ENCODE data around the gene MARCHF11. TPM values are rescaled to one million over a fixed set of nuclear protein-coding genes. Genes with fewer than 3 reads are reported as not detected.

MARCHF11 gene
- polyA plus RNA-seq, 1 donor from 2014 or later = not detected

- no peak overlapping the region for H3K4me3 Mint-ChIP-seq
- H3K27me3 Mint-ChIP-seq = no peaks in the 10 kb centered on the region
- no peaks in the 10 kb centered on the region for H3K36me3 Mint-ChIP-seq
- H3K27ac Mint-ChIP-seq = no peak overlapping the region
- H3K9me3 Mint-ChIP-seq = peaks cover 0 to 3% (median 0%) of the 10 kb centered on the region in 3 donors
- H3K4me1 Mint-ChIP-seq = no peaks in the 10 kb centered on the region
These were observed 89.3 kb downstream of the MARCHF11 start for GRCh38 chr5:16090270-16090669.

DNA sequence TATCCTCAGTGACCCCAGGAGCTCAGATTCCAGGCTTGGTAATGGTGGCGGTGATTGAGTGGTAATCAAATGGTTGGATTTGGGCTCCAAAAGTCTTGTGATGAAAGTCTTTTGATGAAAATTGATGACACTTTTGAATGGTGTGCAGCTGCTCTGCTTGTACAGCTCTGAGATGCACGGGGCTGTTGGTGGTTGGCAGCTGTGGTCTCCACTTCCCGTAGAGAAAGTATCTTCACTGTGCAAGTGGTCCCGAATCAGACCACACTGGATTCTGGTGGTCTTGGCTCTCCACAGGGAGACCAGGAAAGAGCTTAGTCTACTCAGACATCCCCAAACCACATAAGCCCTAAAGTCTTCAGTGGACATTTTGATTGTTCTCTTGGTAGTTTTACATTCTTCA is 96.6 kb downstream of the MARCHF11 start:
- Mint-ChIP-seq H3K27me3 (no peaks in the 10 kb centered on the region), H3K4me1 (no peaks in the 10 kb centered on the region), H3K9me3 (peaks cover 1 to 5% (median 4%) of the 10 kb centered on the region in 3 donors), H3K4me3 (no peak overlapping the region), H3K36me3 (no peaks in the 10 kb centered on the region), H3K27ac (no peak overlapping the region)

DNA sequence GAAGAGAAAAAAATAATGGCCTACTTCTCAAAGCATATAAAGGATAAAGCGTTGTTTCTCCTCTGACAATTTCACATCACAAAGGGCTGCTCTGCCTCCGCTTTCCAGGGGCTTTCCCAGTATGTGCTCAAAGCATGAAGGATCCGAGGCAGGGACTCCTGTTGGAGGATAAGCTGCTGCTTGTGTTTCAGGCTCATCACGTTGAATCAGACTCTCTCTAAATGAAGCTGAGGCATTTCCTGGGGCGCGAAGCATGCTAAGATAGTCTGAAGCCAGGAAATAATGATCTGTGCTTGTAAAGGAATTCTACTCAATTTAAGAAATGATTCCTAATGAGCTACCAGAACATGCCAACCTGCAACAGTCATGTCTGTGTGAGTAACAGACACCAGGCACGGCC is 97.5 kb downstream of the MARCHF11 start:
- no peaks in the 10 kb centered on the region for H3K27me3 Mint-ChIP-seq
- H3K36me3 Mint-ChIP-seq = no peaks in the 10 kb centered on the region
- H3K27ac Mint-ChIP-seq = no peak overlapping the region
- peaks cover 1 to 5% (median 4%) of the 10 kb centered on the region in 3 donors for H3K9me3 Mint-ChIP-seq
- no peaks in the 10 kb centered on the region for H3K4me1 Mint-ChIP-seq
- no peak overlapping the region for H3K4me3 Mint-ChIP-seq

DNA sequence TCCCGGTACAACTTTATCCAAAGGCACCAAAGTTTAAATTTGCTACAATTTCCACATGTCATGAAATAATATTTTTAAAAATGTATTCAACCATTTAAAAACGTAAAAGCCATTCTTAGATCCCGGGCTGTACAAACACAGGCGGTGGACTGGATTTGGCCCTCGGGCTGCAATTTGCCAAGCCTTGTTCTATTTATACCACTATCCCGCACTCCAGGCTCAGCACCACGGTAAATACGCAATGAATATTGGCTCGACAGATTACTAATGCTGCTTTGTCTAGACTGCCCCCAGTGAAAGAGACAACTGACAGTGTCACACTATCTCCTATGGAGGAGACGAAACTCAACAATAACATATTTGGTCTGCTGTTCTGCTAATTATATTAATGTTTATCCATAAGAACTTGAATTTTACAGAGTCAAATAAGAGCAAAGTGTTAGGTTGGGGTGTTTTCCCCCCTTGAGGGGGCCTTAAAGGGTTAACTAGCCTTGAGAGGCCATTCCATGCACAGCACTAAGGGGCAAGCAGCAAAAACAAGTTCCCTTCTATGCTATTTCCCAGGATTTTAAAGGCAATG is 98.1 kb downstream of the MARCHF11 start:
- Mint-ChIP-seq H3K4me1 (no peaks in the 10 kb centered on the region), H3K36me3 (no peaks in the 10 kb centered on the region), H3K27ac (no peak overlapping the region), H3K27me3 (no peaks in the 10 kb centered on the region), H3K9me3 (peaks cover 1 to 5% (median 4%) of the 10 kb centered on the region in 3 donors), H3K4me3 (no peak overlapping the region)

DNA sequence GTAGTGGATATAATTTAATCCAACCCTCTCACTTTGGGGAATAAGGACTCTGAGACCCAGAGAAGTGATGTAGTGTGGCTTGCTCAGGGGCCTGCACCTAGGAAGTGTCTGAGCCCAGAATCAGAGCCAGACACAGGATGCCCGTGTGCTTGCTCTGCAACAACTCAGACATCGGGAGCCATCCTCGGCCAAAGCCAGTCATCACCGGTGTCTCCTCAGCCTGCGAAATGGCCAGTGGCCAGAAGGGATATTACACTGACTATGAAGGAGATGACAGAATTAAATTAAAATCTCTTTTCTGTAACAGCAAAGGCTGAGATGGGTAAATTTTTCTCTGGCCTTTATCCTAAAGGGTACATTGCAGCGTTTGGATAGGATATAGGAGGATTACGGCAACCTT is 102.9 kb downstream of the MARCHF11 start:
- no peaks in the 10 kb centered on the region for H3K36me3 Mint-ChIP-seq
- H3K4me3 Mint-ChIP-seq = no peak overlapping the region
- H3K9me3 Mint-ChIP-seq = peaks cover 0 to 5% (median 4%) of the 10 kb centered on the region in 3 donors
- H3K27me3 Mint-ChIP-seq = no peaks in the 10 kb centered on the region
- peaks cover 0 to 1% (median 0%) of the 10 kb centered on the region in 3 donors for H3K4me1 Mint-ChIP-seq
- H3K27ac Mint-ChIP-seq = no peak overlapping the region

GRCh38 chr5:16074358-16074757 is 105.2 kb downstream of the MARCHF11 start:
- Mint-ChIP-seq H3K4me3 (no peak overlapping the region), H3K36me3 (no peaks in the 10 kb centered on the region), H3K27me3 (no peaks in the 10 kb centered on the region), H3K27ac (no peak overlapping the region), H3K9me3 (peaks cover 0 to 3% (median 1%) of the 10 kb centered on the region in 3 donors), H3K4me1 (peaks cover 0 to 1% (median 0%) of the 10 kb centered on the region in 3 donors)

GRCh38 chr5:16072616-16073015 is 107.0 kb downstream of the MARCHF11 start:
- Mint-ChIP-seq H3K36me3 (no peaks in the 10 kb centered on the region), H3K4me1 (peaks cover 0 to 1% (median 0%) of the 10 kb centered on the region in 3 donors), H3K27ac (peak overlapping the region in 1 of 3 donors; percentile 28), H3K9me3 (peaks cover 0 to 1% (median 0%) of the 10 kb centered on the region in 3 donors), H3K4me3 (no peak overlapping the region), H3K27me3 (no peaks in the 10 kb centered on the region)

- no peak overlapping the region for H3K27ac Mint-ChIP-seq
- H3K36me3 Mint-ChIP-seq = no peaks in the 10 kb centered on the region
- H3K4me1 Mint-ChIP-seq = peaks cover 0 to 2% (median 0%) of the 10 kb centered on the region in 3 donors
These were observed 112.2 kb downstream of the MARCHF11 start for GRCh38 chr5:16067415-16067814.

DNA sequence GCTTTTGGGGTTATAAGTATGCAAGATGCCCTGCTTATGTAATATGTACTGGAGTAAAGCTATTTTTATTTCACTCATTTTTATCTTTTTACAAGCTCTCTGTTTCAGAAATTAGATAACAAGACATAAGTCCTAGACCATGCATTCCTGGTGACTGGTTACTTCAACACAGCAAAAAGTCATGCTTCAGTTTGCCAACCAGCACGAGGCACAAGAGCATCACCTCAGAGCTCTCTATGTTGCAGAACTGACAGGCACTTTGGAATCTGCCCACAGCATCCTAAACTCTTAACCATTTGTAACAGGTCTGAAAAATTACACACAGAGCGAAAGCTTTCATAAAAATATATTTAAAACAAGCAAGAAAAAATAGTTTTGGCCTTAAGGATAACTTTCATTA is 112.8 kb downstream of the MARCHF11 start:
- peaks cover 0 to 2% (median 0%) of the 10 kb centered on the region in 3 donors for H3K4me1 Mint-ChIP-seq

More at GRCh38 chr5:16067415-16067814, 112.2 kb downstream of the MARCHF11 start:
- Mint-ChIP-seq H3K27me3 (no peaks in the 10 kb centered on the region), H3K4me3 (no peak overlapping the region), H3K9me3 (peaks cover 0 to 1% (median 0%) of the 10 kb centered on the region in 3 donors)

GRCh38 chr5:16066320-16066719 is 113.3 kb downstream of the MARCHF11 start:
- H3K9me3 Mint-ChIP-seq = peaks cover 0 to 3% (median 1%) of the 10 kb centered on the region in 3 donors

More for the DNA sequence above, 112.8 kb downstream of the MARCHF11 start:
- Mint-ChIP-seq H3K9me3 (peaks cover 0 to 1% (median 0%) of the 10 kb centered on the region in 3 donors), H3K27ac (no peak overlapping the region), H3K4me3 (no peak overlapping the region), H3K27me3 (no peaks in the 10 kb centered on the region), H3K36me3 (no peaks in the 10 kb centered on the region)

GRCh38 chr5:16065831-16066230 is 113.8 kb downstream of the MARCHF11 start:
- no peak overlapping the region for H3K27ac Mint-ChIP-seq
- H3K9me3 Mint-ChIP-seq = peaks cover 0 to 3% (median 1%) of the 10 kb centered on the region in 3 donors
- no peak overlapping the region for H3K4me3 Mint-ChIP-seq
- peaks cover 0 to 2% (median 0%) of the 10 kb centered on the region in 3 donors for H3K4me1 Mint-ChIP-seq
- no peaks in the 10 kb centered on the region for H3K27me3 Mint-ChIP-seq
- no peaks in the 10 kb centered on the region for H3K36me3 Mint-ChIP-seq

More at GRCh38 chr5:16066320-16066719, 113.3 kb downstream of the MARCHF11 start:
- no peaks in the 10 kb centered on the region for H3K36me3 Mint-ChIP-seq
- H3K4me3 Mint-ChIP-seq = peak overlapping the region in 1 of 4 donors; percentile 45
- peaks cover 0 to 2% (median 0%) of the 10 kb centered on the region in 3 donors for H3K4me1 Mint-ChIP-seq
- no peak overlapping the region for H3K27ac Mint-ChIP-seq
- no peaks in the 10 kb centered on the region for H3K27me3 Mint-ChIP-seq

- Mint-ChIP-seq H3K27me3 (no peaks in the 10 kb centered on the region), H3K4me3 (no peak overlapping the region), H3K36me3 (no peaks in the 10 kb centered on the region), H3K4me1 (peaks cover 0 to 2% (median 0%) of the 10 kb centered on the region in 3 donors), H3K9me3 (peaks cover 1 to 6% (median 5%) of the 10 kb centered on the region in 3 donors), H3K27ac (no peak overlapping the region)
These were observed 115.3 kb downstream of the MARCHF11 start for GRCh38 chr5:16064135-16064893.

DNA sequence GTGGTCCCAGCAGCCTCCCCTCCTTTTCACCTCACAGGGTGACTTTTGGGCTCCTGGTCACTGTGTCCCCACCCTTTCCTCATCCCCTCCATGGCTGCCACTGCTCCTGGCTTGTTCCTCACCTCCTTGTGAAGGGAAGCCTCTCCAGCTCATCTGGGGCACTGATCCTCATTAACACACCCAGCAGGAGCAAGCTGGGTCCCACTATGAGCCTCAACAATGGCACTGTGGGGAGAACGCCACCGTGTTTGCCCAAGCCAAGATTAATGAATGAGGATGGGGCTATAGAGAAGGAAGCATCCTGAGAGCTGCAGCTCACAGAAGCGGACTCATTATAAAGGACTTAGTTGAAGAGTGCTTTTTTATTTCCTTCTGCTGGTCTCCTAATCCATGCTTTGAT is 118.4 kb downstream of the MARCHF11 start:
- Mint-ChIP-seq H3K27me3 (no peaks in the 10 kb centered on the region), H3K36me3 (no peaks in the 10 kb centered on the region), H3K9me3 (peaks cover 3 to 9% (median 8%) of the 10 kb centered on the region in 3 donors), H3K4me1 (no peaks in the 10 kb centered on the region), H3K27ac (no peak overlapping the region), H3K4me3 (no peak overlapping the region)

- Mint-ChIP-seq H3K36me3 (peaks cover 1% of the 10 kb centered on the region), H3K27ac (no peak overlapping the region), H3K4me1 (no peaks in the 10 kb centered on the region), H3K4me3 (no peak overlapping the region), H3K9me3 (peaks cover 4 to 12% (median 8%) of the 10 kb centered on the region in 3 donors), H3K27me3 (no peaks in the 10 kb centered on the region)
These were observed 122.3 kb downstream of the MARCHF11 start for GRCh38 chr5:16057277-16057676.

GRCh38 chr5:16051246-16051755 is 128.3 kb downstream of the MARCHF11 start:
- peaks cover 7 to 10% (median 8%) of the 10 kb centered on the region in 3 donors for H3K9me3 Mint-ChIP-seq
- peaks cover 1% of the 10 kb centered on the region for H3K36me3 Mint-ChIP-seq
- no peaks in the 10 kb centered on the region for H3K27me3 Mint-ChIP-seq
- H3K4me1 Mint-ChIP-seq = no peaks in the 10 kb centered on the region
- no peak overlapping the region for H3K4me3 Mint-ChIP-seq
- no peak overlapping the region for H3K27ac Mint-ChIP-seq
